IPS-15b (cell line): ENCODE data around the gene FNBP1.

Experiments used
- H3K27me3 ChIP-seq: one replicate; pipeline ENCODE4 v1.6.1; 2013; ENCODE audit warnings: low read length; ENCODE audit not compliant: control insufficient read depth, insufficient read depth
- H3K36me3 ChIP-seq: one replicate; pipeline ENCODE4 v1.6.1; 2013; ENCODE audit warnings: low read length; ENCODE audit not compliant: control insufficient read depth, insufficient read depth
- H3K4me1 ChIP-seq: one replicate; pipeline ENCODE4 v1.6.1; 2013; ENCODE audit warnings: mild to moderate bottlenecking, low read length; ENCODE audit not compliant: control insufficient read depth, insufficient read depth
- H3K4me3 ChIP-seq: one replicate; pipeline ENCODE4 v1.5.1; 2013; ENCODE audit warnings: low read depth, low read length
- H3K9ac ChIP-seq: one replicate; pipeline ENCODE4 v1.6.1; 2013; ENCODE audit warnings: low read depth, mild to moderate bottlenecking, low read length
- H3K9me3 ChIP-seq: one replicate; pipeline ENCODE4 v1.6.1; 2013; ENCODE audit warnings: mild to moderate bottlenecking, low read length; ENCODE audit not compliant: control insufficient read depth, insufficient read depth

FNBP1 gene

DNA sequence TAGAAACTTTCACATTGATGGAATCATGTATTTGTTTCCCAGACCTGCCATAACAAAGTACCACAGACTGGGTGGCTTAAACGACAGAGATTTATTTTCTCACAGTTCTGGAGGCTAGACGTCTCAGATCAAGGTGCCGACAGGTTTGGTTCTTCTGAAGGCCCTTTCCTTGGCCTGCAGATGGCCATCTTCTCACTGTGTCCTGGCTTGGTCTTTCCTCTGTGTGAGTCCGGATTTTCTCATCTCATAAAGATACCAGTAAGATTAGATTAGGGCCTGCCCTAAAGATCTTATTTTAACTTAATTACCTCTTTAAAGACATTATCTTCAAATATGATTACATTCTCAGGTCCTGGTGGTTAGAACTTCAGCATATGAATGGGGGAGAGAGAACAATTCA lies 201.9 kb downstream of the FNBP1 start:
- no peaks in the 10 kb centered on the region for H3K27me3 ChIP-seq
- peaks cover 15% of the 10 kb centered on the region for H3K4me1 ChIP-seq
- no peak overlapping the region for H3K4me3 ChIP-seq
- no peaks in the 10 kb centered on the region for H3K36me3 ChIP-seq
- H3K9me3 ChIP-seq = no peaks in the 10 kb centered on the region
- no peak overlapping the region for H3K9ac ChIP-seq

- no peak overlapping the region for H3K9ac ChIP-seq
- H3K4me3 ChIP-seq = no peak overlapping the region
- H3K9me3 ChIP-seq = no peaks in the 10 kb centered on the region
- peaks cover 15% of the 10 kb centered on the region for H3K4me1 ChIP-seq
- no peaks in the 10 kb centered on the region for H3K36me3 ChIP-seq
- H3K27me3 ChIP-seq = no peaks in the 10 kb centered on the region
Measured at GRCh38 chr9:129840034-129840433, 203.0 kb downstream of the FNBP1 start.

DNA sequence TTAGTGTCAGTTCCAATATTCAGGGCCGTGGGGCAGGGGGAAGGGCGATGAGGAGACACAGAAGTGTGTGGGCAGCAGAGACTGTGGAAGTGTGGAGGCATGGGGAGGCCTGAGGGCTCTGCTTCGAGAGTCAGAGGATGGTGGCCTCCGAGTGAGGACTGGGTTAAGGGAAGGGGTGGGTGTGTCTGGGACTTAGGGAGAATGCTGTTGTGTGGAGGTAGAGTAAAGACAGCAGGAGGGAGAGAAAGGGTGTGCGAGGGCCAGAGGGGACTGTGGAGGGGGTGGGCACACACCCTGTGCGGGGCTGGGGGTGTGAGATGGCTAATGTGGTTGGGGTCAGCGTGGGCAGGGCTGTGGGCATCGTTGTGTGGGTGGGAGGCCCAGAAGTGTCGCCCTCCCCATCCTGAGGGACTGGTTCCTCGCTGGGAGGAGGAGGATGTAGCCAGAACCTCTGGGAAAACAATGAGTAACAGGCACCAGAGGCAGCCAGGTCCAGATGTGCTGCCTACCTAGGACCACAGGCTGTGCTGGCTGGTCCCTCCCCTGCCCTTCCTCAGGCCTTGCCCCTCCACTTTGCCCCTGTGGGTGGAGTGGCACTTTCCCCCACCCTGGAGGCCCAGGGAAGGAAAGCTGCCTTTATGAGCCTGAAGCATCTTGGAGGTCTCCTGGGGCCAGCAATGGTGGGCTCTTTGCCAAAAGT lies 203.5 kb downstream of the FNBP1 start:
- H3K9me3 ChIP-seq = no peaks in the 10 kb centered on the region
- H3K9ac ChIP-seq = no peak overlapping the region
- peaks cover 15% of the 10 kb centered on the region for H3K4me1 ChIP-seq
- no peak overlapping the region for H3K4me3 ChIP-seq
- no peaks in the 10 kb centered on the region for H3K36me3 ChIP-seq
- no peaks in the 10 kb centered on the region for H3K27me3 ChIP-seq

GRCh38 chr9:129838707-129839259 lies 204.2 kb downstream of the FNBP1 start:
- Histone ChIP-seq H3K4me1 (peaks cover 15% of the 10 kb centered on the region), H3K36me3 (no peaks in the 10 kb centered on the region), H3K9me3 (no peaks in the 10 kb centered on the region), H3K4me3 (no peak overlapping the region), H3K27me3 (no peaks in the 10 kb centered on the region), H3K9ac (no peak overlapping the region)
